Fibroblast of skin of right biceps (primary cell): ENCODE measurements around the gene SERPINB5.

Experiments
- DNase-seq: peaks from one replicate; pipeline ENCODE4 v3.0.0-alpha.2; 2013

SERPINB5 gene

GRCh38 chr18:63472380-63472779 lies 4.4 kb upstream of the SERPINB5 start:
- DNase-seq: no peak

DNA sequence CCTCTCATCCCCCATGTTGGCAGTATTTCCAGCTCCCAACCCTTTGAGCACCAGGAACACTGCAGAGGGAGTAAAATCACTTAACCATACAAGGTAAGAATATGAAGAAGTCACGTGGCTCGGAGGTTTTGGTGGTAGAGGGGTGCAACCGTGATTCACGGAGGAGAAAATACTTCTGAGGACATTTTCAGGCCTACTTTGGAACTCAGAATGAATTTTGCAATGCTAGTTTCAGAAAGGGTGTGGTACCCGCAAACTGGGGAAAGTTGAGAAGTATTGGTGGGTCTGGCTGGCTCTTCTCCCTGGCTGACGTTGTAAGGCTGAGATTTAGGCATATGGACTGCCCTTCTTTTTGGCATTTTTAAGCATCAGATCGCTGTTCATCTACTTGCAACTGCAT lies 442 bp downstream of the SERPINB5 start:
- DNase-seq: no peak

DNA sequence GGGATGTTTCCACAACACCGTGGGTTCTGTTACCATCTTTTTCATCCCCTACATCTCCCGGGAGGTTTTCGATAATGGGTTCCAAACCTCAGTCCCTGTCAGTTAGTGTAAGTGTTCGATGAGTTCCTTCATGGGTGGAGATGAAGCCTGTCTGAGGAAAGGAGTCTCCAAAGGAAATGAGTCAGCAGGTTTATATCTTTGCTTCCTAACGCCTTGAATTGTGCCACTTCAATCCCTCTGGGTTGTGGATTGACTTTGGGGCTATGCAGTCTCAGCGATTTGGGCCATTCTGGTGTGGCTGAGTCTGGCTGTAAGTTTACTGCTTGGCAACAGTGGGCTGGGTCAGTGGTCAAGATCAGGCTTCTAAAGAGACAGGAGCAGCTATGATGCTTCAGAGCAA lies 1.2 kb downstream of the SERPINB5 start:
- DNase-seq: peak; percentile 23

DNA sequence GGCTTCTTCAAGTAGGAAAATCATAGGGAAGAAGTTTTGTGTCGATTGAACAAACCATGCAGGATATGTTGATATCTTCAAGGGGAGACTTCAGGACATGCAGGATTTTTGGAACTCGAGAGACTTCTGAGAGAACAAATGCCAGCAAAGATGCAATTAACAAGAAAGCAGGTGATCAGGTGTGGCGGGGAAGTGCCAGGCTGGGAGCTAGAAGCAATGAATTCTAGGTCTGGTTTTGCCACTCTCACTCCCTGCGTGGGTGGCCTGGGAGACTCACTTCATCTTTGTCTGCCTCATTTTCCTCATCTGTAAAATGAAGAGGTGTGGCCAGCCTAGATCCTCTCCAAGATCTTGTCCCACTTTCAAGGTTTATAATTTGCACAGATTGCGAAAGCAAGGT lies 3.1 kb downstream of the SERPINB5 start:
- DNase-seq: no peak

GRCh38 chr18:63480476-63480875 lies 3.7 kb downstream of the SERPINB5 start:
- DNase-seq: no peak

DNA sequence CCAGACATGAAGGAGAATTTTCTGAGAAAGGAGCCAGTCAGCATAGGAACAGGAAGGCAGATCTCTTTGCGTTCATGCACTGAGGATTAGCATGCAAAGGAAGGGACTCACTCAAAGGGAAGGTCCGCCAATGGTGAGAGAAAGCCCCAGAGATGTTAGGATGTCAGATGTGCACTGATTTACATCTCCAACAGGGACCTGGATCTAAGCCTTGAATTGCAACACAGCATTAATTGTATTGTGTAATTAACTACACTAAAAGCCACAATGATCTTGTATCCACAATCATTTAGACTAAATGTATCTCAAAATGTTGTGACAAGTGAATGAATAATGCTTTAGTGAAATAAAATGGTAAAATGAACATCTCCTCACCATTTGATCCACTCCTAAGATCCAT lies 4.2 kb downstream of the SERPINB5 start:
- DNase-seq: no peak

GRCh38 chr18:63487676-63488075 lies 10.9 kb downstream of the SERPINB5 start:
- no peak for DNase-seq

GRCh38 chr18:63488160-63488559 lies 11.4 kb downstream of the SERPINB5 start:
- DNase-seq: no peak

GRCh38 chr18:63492851-63493250 lies 16.1 kb downstream of the SERPINB5 start:
- no peak for DNase-seq

- DNase-seq: no peak
Observed at GRCh38 chr18:63495675-63496074, 18.9 kb downstream of the SERPINB5 start.

- peak; percentile 29 for DNase-seq
Observed at GRCh38 chr18:63505566-63506335, 29.0 kb downstream of the SERPINB5 start.

DNA sequence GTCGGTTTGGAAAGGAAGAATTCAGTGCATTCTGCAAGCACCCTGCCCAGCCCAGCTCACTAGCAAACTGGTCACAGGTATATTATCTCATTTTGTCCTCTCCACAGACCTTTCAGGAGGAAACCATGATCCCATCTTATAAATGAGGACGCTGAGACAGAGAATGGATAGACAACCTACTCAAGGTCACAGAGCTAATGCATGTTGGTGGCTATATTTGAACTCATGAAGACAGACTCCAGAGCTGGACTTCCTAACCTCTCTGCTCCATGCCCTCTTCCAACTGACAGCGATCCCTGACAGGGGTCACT lies 29.5 kb downstream of the SERPINB5 start:
- DNase-seq: no peak

GRCh38 chr18:63508596-63508995 lies 31.8 kb downstream of the SERPINB5 start:
- DNase-seq: peak; percentile 1

DNA sequence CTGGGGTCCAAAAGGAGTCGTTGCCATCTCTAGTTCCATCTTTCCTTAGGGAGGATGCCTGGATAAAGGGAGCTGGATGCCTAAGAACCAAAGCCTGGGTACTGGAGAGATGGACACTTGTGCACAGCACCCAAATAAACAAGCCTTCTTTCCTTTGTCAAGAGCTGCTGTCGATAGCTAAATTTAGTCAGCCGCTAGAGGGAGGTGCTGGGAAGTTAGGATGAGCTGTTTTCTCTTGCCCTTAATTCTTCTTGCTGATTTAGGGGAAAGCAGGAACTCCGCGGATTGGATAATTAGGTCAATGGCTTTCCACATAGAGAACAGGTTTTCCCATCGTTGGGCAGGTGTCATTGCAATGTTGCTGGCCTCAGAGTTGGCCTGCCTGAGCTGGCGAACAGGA lies 34.5 kb downstream of the SERPINB5 start:
- DNase-seq: peak; percentile 55

GRCh38 chr18:63514326-63514725 lies 37.6 kb downstream of the SERPINB5 start:
- no peak for DNase-seq

- no peak for DNase-seq
Observed at GRCh38 chr18:63514888-63515678, 38.3 kb downstream of the SERPINB5 start.

DNA sequence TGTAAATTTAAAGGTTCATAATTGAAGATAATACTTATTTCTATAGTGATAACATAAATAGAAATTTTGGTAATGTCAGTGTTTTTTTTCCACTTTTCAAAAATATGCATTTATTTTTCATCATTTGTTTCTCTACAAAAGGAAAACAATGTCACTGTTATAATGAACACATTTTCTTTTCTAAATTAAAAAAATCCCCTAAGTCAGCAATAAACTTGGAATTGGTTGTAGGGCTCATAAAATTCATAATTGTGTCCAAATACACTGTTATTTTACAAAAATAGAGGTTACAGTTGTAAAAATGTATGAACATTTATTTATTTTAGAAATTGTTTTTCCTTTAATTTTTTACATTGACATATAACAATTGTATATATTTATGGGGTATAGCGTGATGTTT lies 39.0 kb downstream of the SERPINB5 start:
- DNase-seq: no peak

- DNase-seq: peak; percentile 74
Observed at GRCh38 chr18:63518178-63519012, 41.6 kb downstream of the SERPINB5 start.

- DNase-seq: no peak
Observed at GRCh38 chr18:63520053-63520685, 43.4 kb downstream of the SERPINB5 start.

GRCh38 chr18:63523660-63524059 lies 46.9 kb downstream of the SERPINB5 start:
- peak; percentile 7 for DNase-seq

- DNase-seq: no peak
Observed at GRCh38 chr18:63527251-63527650, 50.5 kb downstream of the SERPINB5 start.

DNA sequence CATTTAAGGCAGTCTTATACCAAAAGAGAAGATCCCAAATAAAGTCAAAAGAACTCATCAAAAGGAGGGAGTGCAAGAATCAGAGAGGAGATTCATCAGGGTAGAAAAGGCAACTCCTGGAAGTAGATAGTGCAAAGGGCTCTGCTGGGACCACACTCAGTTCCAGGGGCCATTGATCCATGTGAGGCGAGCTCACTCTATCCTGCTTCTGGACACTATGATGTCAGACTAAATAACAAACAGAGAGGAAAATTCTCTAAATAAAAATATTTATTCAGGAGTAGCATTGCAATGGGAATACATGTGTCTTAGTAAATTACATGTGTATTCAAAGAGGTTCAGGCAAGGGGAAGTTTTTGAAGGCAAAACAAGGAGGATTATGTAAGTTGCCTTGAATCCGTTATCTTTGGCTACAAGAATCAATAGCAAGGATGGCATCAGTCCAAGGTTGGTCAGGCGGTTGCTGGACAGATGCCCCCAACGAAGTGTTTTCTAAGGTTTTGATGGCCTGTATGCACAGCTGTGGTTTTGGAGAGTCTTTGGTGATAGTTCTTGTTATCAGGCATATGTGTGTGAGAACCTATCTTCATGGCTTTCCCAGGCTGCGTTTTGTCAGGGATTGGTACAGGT lies 52.2 kb downstream of the SERPINB5 start:
- DNase-seq: no peak

GRCh38 chr18:63532471-63532870 lies 55.7 kb downstream of the SERPINB5 start:
- DNase-seq: no peak
